Activated T-cell treated with anti-CD3 and anti-CD28 coated beads for 24 hours (primary cell): Measurements from ENCODE around the gene PTPRN2.
"Not testable (repeated sequence)": the region's sequence is repeated elsewhere in the genome, so short reads cannot be mapped to it uniquely, and the experiment has no call there.

Source experiments
- DNase-seq: peaks from one replicate; pipeline ENCODE4 v3.0.0-alpha.2; 2020; ENCODE audit warnings: low read depth

Gene PTPRN2

GRCh38 chr7:158166386-158167340 is 421.0 kb downstream of the PTPRN2 start:
- no peak for DNase-seq

GRCh38 chr7:158165711-158166110 is 421.9 kb downstream of the PTPRN2 start:
- DNase-seq: no peak

GRCh38 chr7:158164101-158165095 is 423.2 kb downstream of the PTPRN2 start:
- DNase-seq: no peak

- DNase-seq: no peak
Observed at GRCh38 chr7:158161194-158161593, 426.4 kb downstream of the PTPRN2 start.

- DNase-seq: no peak
Observed at GRCh38 chr7:158160199-158160598, 427.4 kb downstream of the PTPRN2 start.

- no peak for DNase-seq
Observed at GRCh38 chr7:158157460-158157859, 430.2 kb downstream of the PTPRN2 start.

- not testable (repeated sequence) for DNase-seq
Observed at GRCh38 chr7:158151273-158151672, 436.4 kb downstream of the PTPRN2 start.

GRCh38 chr7:158150234-158150633 is 437.4 kb downstream of the PTPRN2 start:
- no peak for DNase-seq

GRCh38 chr7:158147431-158147830 is 440.2 kb downstream of the PTPRN2 start:
- DNase-seq: not testable (repeated sequence)

- no peak for DNase-seq
Observed at GRCh38 chr7:158145370-158145769, 442.3 kb downstream of the PTPRN2 start.

GRCh38 chr7:158143196-158144120 is 444.2 kb downstream of the PTPRN2 start:
- no peak for DNase-seq

GRCh38 chr7:158142657-158143056 is 445.0 kb downstream of the PTPRN2 start:
- DNase-seq: no peak

GRCh38 chr7:158141806-158142518 is 445.7 kb downstream of the PTPRN2 start:
- no peak for DNase-seq

GRCh38 chr7:158141221-158141582 is 446.4 kb downstream of the PTPRN2 start:
- no peak for DNase-seq

- DNase-seq: no peak
Observed at GRCh38 chr7:158140538-158141220, 446.9 kb downstream of the PTPRN2 start.

GRCh38 chr7:158139499-158139898 is 448.1 kb downstream of the PTPRN2 start:
- DNase-seq: no peak

- DNase-seq: no peak
Observed at GRCh38 chr7:158138329-158138597, 449.4 kb downstream of the PTPRN2 start.

- no peak for DNase-seq
Observed at GRCh38 chr7:158137516-158138328, 449.9 kb downstream of the PTPRN2 start.

GRCh38 chr7:158135931-158136330 is 451.7 kb downstream of the PTPRN2 start:
- DNase-seq: no peak

- no peak for DNase-seq
Observed at GRCh38 chr7:158134824-158135223, 452.8 kb downstream of the PTPRN2 start.
